GM18502 (cell line): ENCODE results near the gene POU5F1.
A peak's percentile ranks its signal among the peaks of the same experiment; 100 is the strongest.
"Not testable (repeated sequence)": the region's sequence is repeated elsewhere in the genome, so short reads cannot be mapped to it uniquely, and the experiment has no call there.

Experiments used
- ATAC-seq: cut with Tn5 transposase; IDR thresholded peaks from one replicate; pipeline ENCODE4 v1.9.1; 2021; ENCODE audit warnings: mild to moderate bottlenecking; ENCODE audit not compliant: unreplicated experiment, poor library complexity

POU5F1 gene

DNA sequence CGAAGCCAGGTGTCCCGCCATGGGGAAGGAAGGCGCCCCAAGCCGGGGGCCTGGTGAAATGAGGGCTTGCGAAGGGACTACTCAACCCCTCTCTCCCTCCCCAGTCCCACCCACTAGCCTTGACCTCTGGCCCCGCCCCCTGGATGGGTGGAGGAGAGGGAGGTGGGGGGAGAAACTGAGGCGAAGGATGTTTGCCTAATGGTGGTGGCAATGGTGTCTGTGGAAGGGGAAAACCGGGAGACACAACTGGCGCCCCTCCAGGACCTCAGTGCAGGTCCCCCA, at the start of gene POU5F1:
POU5F1 (minus strand) TSS at position 83 of the 282 bp plus-strand sequence; CDS start at position 21, 62 bp downstream.
- ATAC-seq = no peak

DNA sequence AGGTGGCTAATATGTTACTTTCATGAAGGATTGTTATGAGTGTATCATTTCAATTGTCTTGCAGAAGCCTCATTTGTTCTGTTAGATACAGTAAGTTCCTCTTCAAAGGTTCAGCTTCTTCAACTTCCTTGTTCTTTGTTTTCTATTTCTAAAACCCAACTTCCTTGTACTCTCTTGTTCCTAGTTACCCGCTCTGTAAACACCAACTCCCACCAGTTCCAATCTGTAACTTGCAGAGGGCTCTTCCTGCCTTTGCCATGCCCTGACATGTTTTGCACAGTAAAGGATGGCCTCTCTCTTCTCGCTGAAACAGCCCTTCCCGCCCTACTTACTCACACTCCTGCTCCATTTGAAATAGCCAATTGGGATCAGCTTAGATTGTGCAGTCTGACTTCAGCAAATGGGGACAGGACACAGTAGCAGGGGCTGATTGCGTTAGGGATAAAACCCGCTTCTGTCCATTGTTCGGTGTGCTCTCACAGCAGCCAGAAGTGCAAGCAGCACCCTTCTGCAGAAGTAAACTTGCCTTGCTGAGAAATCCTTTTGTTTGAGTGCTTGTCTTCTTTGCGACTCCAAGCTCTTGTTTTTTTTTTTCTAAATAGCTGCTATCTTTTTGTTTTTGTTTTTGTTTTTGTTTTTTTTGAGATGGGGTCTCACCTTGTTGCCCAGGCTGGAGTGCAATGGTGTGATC, 45.9 kb upstream of the POU5F1 start:
- ATAC-seq = no peak

DNA sequence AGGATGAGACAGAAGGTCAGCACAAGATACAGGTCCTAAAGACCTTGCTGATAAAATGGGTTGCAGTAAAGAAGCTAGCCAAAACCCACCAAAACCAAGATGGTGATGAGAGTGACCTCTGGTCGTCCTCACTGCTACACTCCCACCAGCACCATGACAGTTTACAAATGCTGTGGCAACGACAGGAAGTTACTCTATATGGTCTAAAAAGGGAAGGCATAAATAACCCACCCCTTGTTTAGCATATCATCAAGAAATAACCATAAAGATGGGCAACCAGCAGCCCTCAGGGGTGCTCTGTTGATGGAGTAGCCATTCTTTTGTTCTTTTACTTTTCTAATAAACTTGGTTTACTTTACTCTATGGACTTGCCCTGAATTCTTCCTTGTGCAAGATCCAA, 44.7 kb upstream of the POU5F1 start:
- ATAC-seq = not testable (repeated sequence)

DNA sequence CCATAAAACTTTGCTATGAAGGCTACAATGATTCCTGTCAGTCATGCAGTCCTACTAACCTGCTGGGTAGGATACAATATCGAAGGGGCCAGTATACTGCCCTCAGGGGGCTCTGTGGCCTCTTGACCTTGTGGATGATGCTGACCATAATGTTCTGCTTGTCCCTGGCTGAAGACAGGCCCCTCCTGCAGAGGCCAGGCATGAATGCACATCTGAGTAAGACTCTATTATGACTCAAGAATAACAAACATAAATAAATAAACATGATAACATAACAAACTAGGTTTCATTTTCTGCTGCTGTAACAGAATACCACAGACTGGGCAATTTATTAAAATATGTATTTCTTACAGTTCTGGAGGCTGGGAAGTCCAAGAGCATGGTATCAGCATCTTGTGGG, 44.0 kb upstream of the POU5F1 start:
- no peak for ATAC-seq

DNA sequence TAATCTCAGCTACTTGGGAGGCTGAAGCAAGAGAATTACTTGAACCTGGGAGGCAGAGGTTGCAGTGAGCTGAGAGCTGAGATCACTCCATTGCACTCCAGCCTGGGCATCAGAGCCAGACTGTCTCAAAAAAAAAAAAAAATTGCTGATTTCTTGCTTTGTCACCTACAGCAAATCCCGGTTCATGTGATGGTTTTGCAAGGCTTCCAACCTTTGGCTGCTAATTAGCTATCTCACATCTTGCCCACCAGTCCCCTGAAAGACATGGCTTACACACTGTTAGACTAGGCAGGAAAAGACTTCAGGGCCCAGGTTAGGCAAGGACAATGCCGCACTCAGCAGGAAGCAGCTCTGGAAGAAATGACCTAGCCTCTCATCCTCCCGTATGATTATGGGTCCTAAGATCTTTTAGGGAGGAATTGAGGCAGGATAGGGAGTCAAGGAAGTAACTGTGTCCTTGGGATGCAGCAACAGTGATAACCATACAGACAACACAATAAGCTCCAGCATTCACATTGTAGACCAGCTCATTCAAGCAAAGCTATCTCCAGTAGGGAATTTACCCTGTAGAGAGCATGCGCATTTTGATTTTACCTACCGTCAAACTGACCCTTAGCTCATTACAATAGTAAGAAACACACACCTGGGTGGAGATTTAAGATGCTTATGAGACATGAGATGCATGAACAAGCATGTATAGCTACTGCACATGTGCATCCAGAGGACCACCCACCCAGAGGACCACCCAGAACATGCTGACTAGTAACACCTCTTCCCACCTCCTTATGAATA, 40.5 kb upstream of the POU5F1 start:
- no peak for ATAC-seq

DNA sequence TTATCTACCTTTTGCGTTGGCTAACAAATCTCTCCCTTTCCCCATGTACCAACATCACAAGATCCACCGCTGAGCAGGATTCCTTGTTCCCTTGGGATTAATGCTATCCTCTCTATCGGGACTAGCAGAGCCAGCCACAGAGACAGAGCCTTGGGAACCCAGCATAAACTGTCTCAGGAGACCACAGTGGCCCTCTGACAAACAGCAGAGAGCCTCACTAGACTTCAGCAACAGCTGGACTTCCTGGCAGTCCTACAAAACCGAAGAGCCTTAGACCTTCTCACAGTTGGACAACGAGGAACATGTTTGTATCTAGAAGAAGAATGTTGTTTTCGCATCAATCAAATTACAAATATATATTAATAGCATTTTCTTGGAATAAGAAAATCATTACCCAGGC, 39.6 kb upstream of the POU5F1 start:
- no peak for ATAC-seq

DNA sequence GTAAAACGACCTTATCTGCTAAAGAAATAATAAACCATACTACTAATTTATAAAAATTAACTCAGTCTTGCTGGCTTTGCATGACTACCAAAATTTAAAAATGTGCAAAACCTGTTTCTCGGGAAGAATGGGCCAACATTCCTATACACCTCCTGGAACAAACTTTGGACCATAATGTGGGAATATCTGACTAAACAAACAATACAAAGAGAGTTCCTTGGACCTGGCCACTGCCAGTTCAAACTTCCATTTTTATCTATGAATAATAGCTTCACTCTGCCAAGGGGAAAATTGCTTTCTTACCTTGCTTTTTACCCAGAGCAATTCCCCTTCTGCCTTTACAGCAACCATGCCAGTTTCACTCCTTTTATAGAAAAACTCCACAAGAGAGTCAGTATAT, 38.7 kb upstream of the POU5F1 start:
- no peak for ATAC-seq

DNA sequence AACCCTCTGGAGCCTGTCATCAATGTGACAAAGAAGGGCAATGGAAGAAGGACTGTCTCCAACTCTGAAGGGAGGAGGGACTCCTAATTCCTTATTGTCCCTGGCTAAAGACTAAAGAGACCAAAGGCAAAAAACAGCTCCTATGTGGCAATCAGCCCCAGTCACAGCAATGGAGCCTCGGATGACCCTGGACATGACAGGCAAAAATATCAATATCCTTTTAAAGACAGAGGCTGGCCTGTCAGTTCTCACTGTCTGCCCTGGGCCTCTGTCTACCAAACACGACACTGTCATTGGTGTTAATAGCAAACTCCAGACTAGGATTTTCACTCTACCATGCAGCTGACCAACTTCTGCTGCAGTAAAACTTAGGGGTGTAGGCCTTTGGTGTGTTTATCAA, 38.0 kb upstream of the POU5F1 start:
- no peak for ATAC-seq

DNA sequence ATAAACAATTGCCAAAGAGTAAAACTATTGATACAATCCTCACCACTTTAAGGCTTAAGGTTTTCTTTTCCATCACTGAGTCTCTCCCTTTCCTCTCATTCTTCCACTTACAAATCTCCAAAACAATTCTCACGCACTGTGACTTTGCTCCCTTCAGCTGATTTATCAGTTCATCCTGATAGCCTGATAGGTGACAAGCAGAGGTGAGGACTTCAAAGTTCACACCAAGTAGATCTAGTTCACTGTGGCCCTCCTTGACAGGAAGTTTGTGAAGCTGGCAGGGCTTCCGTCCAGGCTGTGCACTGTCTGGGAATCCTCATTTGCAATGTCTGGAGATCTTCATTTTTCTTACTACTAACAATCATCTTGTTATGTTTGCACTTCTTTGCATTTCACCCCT, 35.2 kb upstream of the POU5F1 start:
- ATAC-seq = no peak

DNA sequence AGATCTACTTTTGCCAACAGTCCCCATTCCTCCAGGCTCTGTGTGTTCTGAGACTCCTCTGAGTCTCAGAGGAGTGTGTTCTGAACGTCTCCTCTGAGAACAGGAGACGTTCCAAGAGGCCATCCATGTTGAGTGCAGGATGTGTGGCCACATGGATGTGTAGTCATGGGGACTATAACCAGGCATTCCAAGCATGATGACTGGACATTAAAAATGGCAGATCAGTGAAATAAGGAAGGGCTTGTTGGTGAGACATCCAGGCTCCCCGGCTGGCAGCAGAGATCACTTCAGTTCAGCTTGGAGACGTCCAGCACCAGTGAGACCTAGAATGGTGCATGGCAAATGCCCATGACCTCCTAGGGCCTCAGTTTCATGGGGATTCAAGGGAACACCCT, 34.3 kb upstream of the POU5F1 start:
- no peak for ATAC-seq

DNA sequence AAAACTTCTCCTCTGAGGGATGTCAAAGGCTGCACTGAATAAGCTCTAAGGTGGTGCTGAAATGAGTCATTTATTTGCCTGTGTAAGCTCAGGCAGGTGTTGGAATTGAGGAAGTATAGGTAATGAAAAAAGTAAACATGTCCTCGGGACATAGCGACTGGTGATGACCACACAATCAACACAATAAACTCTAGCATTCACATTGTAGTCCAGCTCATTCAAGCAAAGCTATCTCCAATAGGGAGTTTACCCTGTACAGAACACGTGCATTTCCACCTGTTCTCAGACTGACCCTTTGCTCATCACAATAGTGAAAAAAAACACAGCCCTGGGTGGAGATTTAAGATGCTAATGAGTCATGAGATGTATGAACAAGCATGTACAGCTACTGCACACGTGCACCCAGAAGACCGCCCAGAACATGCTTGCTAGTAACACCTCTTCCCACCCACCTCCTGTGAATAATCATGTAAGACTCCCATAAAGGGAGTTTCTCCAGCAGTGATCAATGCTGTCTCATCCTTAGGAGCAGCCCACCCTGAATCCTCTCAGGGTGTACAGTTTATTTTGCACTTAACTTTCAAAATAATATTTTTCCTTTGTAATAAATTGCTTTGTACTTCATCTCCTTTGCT, 33.0 kb upstream of the POU5F1 start:
- peak; percentile 54 for ATAC-seq

DNA sequence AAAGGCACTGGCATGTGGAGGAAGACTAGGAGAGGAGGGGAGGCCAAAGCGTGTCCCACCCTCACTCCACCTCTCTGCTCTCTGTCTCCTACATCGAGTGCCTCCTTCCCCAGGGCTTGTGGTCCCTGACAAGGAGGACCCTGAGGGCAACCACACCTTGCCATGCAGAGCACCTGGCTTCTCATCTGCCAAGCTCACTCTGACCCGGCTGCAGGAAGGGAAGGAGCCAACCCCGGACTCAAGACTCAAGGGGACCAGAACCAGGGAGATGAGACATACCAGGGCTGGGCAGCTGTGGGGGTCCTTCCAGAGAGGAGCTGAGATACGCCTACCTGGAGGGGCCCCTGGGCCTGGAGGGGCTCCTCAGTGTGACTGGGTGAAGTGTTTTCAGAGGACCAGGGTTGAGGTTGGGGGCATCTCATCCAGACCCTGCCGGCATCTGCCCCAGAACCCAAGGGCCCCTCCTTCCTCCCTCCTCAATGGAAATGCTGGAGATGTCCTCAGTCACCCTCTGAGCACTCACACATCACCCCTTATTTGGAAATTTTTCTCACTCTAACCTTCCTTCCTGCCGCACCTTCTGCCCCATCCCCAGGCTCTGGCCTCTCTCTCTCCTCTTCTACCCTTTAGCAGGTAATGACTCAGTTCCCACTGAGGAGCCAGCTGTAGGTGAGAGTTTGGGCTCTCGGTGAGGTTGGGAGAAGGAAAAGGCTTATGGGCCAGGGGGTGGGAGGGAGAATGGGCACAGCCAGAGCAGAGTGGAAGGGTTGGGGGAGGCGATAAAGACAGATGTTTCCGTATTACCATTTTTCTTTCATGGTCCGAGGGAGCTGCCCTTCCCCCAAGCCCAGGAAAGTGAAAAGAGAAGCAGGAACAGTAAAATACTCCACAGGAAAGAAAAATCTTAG, 32.0 kb upstream of the POU5F1 start:
- no peak for ATAC-seq

DNA sequence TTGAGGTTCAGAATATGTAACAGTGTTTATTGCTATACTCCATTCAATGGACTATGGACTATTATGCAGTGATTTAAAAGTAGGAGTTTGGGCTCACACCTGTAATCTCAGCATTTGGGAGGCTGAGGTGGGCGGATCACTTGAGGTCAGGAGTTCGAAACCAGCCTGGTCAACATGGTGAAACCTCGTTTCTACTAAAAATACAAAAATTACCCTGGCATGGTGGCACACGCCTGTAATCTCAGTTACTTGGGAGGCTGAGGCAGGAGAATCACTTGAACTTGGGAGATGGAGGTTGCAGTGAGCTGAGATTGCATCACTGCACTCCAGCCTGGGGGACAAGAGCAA, 28.6 kb upstream of the POU5F1 start:
- ATAC-seq = not testable (repeated sequence)

DNA sequence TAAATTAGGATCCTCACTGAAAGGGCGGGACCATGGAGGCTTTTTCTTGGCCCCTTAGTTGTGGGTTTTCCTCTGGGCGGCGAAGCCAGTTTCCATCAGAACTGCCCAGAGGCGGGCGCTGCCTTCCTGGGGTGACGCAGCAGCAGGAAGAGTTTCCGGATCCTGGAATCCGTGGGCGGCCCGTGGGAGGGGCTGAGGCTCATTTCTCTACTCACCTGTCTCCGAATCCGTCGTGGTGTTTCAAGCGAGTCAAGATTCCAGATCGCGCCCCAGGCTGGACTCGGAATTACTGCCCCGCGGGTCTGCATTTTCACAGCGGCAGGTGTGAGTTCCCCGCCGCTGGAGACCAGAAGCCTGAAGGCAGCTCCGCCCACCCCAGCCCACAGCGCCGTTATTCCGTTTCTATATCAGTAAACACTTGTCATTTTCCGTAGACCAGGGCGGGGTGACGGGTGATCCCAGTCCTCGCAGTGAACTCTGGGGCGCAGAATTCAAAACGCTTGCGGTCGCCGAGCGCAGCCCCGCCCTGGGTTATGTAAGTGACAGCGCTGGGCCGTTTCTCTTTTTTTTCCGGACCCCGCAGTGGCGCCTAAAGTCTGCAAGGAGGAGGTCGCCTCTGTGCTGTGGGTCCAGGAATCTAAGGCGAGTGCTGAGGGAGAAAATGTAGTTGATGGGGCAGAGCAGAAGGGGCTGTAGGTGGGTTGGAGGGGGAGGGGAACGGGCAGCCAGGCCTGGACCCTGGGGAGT, 27.2 kb upstream of the POU5F1 start:
- ATAC-seq = peak; percentile 69

DNA sequence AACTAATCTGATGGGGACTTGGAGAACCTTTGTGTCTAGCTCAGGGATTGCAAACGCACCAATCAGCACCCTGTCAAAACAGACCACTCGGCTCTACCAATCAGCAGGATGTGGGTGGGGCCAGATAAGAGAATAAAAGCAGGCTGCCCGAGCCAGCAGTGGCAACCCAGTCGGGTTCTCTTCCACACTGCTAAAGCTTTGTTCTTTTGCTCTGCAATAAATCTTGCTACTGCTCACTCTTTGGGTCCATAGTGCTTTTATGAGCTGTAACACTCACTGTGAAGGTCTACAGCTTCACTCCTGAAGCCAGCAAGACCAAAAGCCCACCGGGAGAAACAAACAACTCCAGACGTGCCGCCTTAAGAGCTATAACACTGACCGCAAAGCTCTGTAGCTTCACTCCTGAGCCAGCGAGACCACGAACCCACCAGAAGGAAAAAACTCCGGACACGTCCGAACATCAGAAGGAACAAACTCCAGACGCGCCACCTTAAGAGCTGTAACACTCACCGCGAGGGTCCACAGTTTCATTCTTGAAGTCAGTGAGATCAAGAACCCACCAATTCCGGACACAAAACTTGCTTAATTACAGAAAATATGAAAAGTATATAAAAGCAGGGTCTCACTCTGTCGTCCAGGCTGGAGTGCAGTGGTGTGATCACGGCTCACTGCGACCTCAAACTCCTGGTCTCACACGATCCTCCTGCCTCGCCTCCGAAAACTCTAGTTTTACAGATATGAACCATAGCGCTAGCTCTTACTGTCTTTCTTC, 26.0 kb upstream of the POU5F1 start:
- ATAC-seq = not testable (repeated sequence)

DNA sequence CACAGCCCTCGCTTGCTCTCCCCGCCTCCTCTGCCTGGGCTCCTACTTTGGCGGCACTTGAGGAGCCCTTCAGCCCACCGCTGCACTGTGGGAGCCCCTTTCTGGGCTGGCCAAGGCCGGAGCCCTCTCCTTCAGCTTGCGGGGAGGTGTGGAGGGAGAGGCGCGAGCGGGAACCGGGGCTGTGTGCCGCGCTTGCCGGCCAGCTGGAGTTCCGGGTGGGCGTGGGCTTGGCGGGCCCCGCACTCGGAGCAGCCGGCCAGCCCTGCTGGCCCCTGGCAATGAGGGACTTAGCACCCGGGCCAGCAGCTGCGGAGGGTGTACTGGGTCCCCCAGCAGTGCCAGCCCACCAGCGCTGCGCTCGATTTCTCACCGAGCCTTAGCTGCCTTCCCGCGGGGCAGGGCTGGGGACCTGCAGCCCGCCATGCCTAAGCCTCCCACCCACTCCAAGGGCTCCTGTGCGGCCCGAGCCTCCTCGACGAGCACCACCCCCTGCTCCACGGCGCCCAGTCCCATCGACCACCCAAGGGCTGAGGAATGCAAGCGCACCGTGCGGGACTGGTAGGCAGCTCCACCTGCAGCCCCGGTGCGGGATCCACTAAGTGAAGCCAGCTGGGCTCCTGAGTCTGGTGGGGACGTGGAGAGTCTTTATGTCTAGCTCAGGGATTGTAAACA, 25.0 kb upstream of the POU5F1 start:
- ATAC-seq = not testable (repeated sequence)

DNA sequence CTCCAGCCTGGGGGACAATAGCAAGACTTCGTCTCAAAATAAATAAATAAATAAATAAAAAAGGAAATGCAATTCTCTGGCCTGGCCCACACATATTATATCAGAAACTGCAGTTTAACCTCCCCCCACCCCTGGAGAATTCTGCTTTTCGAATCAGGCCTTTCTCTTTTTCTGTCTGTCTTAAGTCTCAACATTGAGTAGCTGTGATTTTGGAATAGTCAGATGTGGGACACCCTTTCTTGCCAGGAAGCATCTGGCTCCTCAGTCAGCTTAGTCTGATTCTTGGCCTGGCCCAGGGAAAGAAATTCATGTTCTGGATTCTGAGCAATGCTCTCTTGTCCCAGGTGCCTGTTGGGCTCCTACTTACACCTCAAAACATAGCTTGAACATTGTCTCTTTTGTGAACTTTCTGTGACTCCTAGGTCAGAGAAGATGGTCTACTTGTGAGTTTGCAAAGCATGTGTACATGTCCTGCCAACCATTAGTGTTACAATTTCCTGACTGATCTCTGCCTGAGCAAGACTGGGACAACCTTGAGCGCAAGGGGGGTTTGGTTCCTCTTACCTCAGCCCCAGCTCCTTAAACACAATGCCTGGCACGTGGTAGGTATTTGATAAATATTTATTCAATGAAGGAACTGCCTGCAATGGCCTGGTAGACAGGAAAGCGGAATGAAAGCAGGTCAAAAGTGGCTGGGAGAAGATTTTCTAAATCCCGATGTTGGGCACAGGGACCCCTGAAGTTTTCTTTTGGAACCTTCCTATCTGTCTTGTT, 23.8 kb upstream of the POU5F1 start:
- ATAC-seq = no peak

DNA sequence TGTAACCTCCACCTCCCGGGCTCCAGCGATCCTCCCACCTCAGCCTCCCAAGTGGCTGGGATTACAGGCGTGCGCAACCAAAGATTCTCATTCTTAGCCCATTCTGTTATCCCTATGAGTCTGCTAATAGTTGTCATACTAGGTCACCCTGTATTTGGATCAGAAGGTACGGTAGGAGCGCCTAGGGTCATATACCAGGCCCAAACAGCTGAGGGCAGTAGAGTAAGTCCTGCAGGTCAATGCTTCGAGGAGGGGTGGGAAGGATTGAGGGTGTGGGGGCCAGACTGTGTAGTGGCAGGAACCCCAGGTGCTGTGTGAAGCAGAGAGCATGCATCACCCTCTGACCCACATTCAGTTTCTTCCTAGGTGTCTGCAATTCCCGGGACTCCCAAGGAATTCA, 22.7 kb upstream of the POU5F1 start:
- no peak for ATAC-seq
